Body of pancreas (tissue), 4 donors: Measurements from ENCODE around the gene KDR. TPM values are rescaled to one million over a fixed set of nuclear protein-coding genes. Genes with fewer than 3 reads are reported as not detected.

ENCODE experiments used
- ATAC-seq: fragments of 150-250 bp; one replicate; pipeline ENCODE4 v1.9.1; 2016
- DNase-seq, 4 donors: peaks; one replicate each; pipeline ENCODE4 v3.0.0-alpha.2; 2019
- H3K27ac ChIP-seq, 4 donors: fragments of 200-600 bp; sonication (generic); 1 replicate in 3 of 4; 2 replicates in 1 of 4; pipeline versions ENCODE4 v1.5.1 to v1.6.1; 2016 to 2019; ENCODE audit warnings: mild to moderate bottlenecking in 1 of 4, mixed read lengths in 1 of 4, moderate library complexity in 1 of 4
- H3K27me3 ChIP-seq, 2 donors: fragments of 200-600 bp; sonication (generic); one replicate each; pipeline ENCODE4 v1.6.0; 2016; ENCODE audit warnings: mild to moderate bottlenecking in 1 of 2
- H3K36me3 ChIP-seq, 2 donors: fragments of 200-600 bp; sonication (generic); replicated peaks in 1 of 2; 2 replicates each; pipeline ENCODE4 v1.5.1; 2016; ENCODE audit warnings: low read depth in 2 of 2; ENCODE audit not compliant: insufficient read depth in 1 of 2
- H3K4me1 ChIP-seq: fragments of 200-600 bp; sonication (generic); one replicate; pipeline ENCODE4 v1.6.0; 2016
- H3K4me3 ChIP-seq, 2 donors: fragments of 200-600 bp; sonication (generic); 1 replicate in 1 of 2; 2 replicates in 1 of 2; pipeline ENCODE4 v1.5.1; 2016 to 2019
- H3K9me3 ChIP-seq, 3 donors: fragments of 200-600 bp; sonication (generic); 1 replicate in 2 of 3; 2 replicates in 1 of 3; pipeline ENCODE4 v1.5.1; 2016
- POLR2A ChIP-seq, 3 donors: fragments of 450-650 bp; IDR thresholded peaks; one replicate each; pipeline ENCODE4 v1.6.1; 2016; ENCODE audit warnings: antibody characterized with exemption in 3 of 3, mild to moderate bottlenecking in 2 of 3
- WGBS, 2 donors: methylation state at CpG; one replicate each; pipeline ENCODE4 v1.1.5; 2017; 5-methylcytosine and 5-hydroxymethylcytosine counted together
- intact Hi-C: fragments of 100-400 bp; cut with DNase I; formaldehyde crosslinking; loops from one replicate; pipeline ENCODE4 v1.15.1; 2023
- total RNA-seq, 2 donors: library from RNA; depleted of rRNA; stranded (reverse); fragments of >200 nt; gene quantifications; one replicate each; pipeline ENCODE4 v1.1.0, GENCODE V29; 2016
- TF ChIP-seq, protein P1 (sequence below), 7 experiments: fragments of 450-650 bp in 4 of 7; fragments of 200-600 bp in 3 of 7; sonication (generic) in 3 of 7; IDR thresholded peaks; one replicate each; pipeline ENCODE4 v1.5.1; 2016 to 2019; ENCODE audit warnings: antibody characterized with exemption in 7 of 7

KDR gene
- total RNA-seq, 2 donors from 2014 or later: 12.9 to 14.5 TPM

DNA sequence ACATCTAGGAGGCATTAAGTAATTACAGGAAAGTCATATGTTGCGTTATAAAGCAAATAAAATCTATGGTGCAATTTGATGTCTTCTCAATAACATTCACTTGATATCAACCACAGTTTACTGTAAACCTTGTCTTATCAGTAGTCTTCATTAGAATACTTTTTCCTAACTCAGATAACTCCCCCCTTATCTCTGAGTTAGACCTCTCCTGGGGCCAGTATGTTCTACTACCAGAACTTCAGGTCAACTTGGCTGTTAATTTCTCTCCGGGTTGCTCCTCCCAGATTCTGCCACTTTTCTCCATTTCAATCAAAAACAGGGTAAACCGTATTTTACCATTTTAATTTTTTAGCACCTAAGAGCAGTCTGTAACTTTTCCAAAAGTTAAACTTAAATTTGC, 50.0 kb downstream of the KDR start:
- no peak overlapping the region for H3K27ac ChIP-seq
- no peak overlapping the region for H3K4me3 ChIP-seq
- intact Hi-C loops: no loop called here
- H3K4me1 ChIP-seq: no peaks in the 10 kb centered on the region
- TF ChIP-seq, protein P1, sequence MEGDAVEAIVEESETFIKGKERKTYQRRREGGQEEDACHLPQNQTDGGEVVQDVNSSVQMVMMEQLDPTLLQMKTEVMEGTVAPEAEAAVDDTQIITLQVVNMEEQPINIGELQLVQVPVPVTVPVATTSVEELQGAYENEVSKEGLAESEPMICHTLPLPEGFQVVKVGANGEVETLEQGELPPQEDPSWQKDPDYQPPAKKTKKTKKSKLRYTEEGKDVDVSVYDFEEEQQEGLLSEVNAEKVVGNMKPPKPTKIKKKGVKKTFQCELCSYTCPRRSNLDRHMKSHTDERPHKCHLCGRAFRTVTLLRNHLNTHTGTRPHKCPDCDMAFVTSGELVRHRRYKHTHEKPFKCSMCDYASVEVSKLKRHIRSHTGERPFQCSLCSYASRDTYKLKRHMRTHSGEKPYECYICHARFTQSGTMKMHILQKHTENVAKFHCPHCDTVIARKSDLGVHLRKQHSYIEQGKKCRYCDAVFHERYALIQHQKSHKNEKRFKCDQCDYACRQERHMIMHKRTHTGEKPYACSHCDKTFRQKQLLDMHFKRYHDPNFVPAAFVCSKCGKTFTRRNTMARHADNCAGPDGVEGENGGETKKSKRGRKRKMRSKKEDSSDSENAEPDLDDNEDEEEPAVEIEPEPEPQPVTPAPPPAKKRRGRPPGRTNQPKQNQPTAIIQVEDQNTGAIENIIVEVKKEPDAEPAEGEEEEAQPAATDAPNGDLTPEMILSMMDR (IDR thresholded peaks at IDR 0.05): no peak
- TF ChIP-seq POLR2A (IDR thresholded peaks at IDR 0.05): no peak
- H3K27me3 ChIP-seq: no peaks in the 10 kb centered on the region
- ATAC-seq (no peak), DNase-seq (no peak)
- 55 to 63% methylated on average over 3 of the region's 3 CpGs for WGBS, 2 donors
- H3K9me3 ChIP-seq: no peaks in the 10 kb centered on the region
- no peaks in the 10 kb centered on the region for H3K36me3 ChIP-seq

DNA sequence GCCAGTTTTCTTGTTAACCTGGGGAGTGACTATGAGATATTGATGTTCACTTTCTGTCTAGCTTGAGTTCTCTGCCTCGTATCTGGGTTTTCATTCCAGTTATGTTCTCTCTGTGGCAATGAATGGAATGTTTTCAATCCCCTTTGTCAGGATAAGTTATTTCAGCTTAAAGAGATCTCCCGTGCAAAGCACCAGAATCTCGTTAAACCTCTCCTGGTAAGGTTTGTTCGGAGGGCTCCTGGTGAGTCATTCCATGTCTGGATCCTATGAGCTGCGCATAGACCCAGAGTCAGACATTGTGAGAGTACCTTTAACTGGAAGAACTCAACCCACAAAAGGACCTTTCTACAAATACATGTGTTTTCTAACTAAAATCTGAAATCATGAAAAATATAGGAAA, 51.0 kb downstream of the KDR start:
- no peak for ATAC-seq
- no peak overlapping the region for H3K27ac ChIP-seq
- intact Hi-C loops: no loop called here
- no peaks in the 10 kb centered on the region for H3K9me3 ChIP-seq
- DNase-seq: no peak
- H3K36me3 ChIP-seq: no peaks in the 10 kb centered on the region
- TF ChIP-seq POLR2A (IDR thresholded peaks at IDR 0.05): no peak
- TF ChIP-seq, protein P1 (IDR thresholded peaks at IDR 0.05): no peak
- H3K4me1 ChIP-seq: no peaks in the 10 kb centered on the region
- 48 to 54% methylated on average over 5 of the region's 5 CpGs for WGBS, 2 donors
- no peaks in the 10 kb centered on the region for H3K27me3 ChIP-seq
- no peak overlapping the region for H3K4me3 ChIP-seq

DNA sequence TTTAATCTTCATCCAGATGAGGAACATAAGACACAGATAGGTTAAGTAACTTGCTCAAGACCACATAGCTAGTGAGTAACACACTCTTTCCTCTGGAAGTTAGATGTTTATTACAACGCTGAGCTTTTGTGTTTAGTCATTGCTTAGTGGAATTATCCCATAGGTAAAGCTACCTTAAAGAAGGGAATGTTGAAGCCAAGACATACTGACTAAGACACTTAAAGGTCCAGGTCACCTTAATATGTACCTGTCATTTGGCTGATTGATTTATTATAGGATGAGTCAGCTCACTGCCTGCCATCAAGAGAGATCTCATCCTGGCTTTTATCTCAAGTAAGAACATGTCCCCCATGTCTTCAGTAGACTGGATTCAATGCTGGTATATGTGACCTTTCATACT, 53.4 kb downstream of the KDR start:
- intact Hi-C loops: no loop called here
- ATAC-seq (no peak), DNase-seq (no peak)
- no peaks in the 10 kb centered on the region for H3K9me3 ChIP-seq
- H3K27ac ChIP-seq: no peak overlapping the region
- WGBS, 2 donors: 71 to 78% methylated on average over 1 of the region's 1 CpG
- no peaks in the 10 kb centered on the region for H3K27me3 ChIP-seq
- no peaks in the 10 kb centered on the region for H3K36me3 ChIP-seq
- H3K4me3 ChIP-seq: no peak overlapping the region
- no peak for TF ChIP-seq POLR2A (IDR thresholded peaks at IDR 0.05)
- TF ChIP-seq, protein P1 (IDR thresholded peaks at IDR 0.05): no peak
- no peaks in the 10 kb centered on the region for H3K4me1 ChIP-seq

DNA sequence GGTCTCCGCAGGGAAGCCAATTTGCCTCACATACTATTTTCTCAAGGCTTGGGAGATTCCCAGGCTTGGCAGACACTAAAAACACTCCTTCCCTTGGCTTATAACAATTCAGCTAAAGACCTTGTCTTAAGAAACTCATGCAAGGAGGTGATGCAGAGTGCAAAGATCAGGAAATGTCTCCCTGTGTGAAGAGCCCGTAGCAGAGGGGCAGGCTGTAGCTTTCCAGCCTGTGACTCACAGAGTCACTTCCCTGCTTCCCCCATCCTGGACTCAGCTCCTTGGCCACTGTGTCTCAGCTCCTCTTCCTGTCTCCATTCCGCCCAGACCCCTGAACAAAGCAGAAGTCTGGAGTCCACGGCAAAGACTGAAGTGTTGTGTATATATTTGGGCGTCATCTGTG, 56.1 kb downstream of the KDR start:
- no peak overlapping the region for H3K4me3 ChIP-seq
- H3K4me1 ChIP-seq: no peaks in the 10 kb centered on the region
- H3K27ac ChIP-seq: no peak overlapping the region
- TF ChIP-seq POLR2A (IDR thresholded peaks at IDR 0.05): no peak
- TF ChIP-seq, protein P1 (IDR thresholded peaks at IDR 0.05): no peak
- no peaks in the 10 kb centered on the region for H3K9me3 ChIP-seq
- ATAC-seq: peak; percentile 63
- no peaks in the 10 kb centered on the region for H3K27me3 ChIP-seq
- 58 to 61% methylated on average over 5 of the region's 5 CpGs for WGBS, 2 donors
- no peaks in the 10 kb centered on the region for H3K36me3 ChIP-seq
- intact Hi-C loops: no loop called here
- peak in 1 of 4 donors; percentile 6 for DNase-seq

DNA sequence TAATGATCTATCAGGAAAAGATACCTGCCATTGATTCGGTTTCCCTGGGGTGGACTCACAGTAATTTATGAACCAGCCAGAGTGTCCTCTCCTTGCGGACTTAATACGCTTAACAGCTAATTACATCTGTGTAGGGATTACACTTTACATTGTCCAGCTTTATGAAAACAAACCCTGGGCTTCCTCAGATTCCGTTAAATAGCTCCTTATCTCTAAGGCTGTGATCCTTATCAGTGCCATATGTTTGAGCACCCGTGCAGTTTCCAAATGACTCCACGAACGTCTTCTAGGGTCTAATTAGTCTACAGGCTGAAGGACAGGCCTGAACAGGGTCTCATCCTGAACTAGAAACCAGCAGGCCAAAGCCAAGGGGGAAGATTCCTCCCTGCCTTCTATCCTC, 56.9 kb downstream of the KDR start:
- Histone ChIP-seq H3K27ac (no peak overlapping the region), H3K27me3 (no peaks in the 10 kb centered on the region), H3K36me3 (no peaks in the 10 kb centered on the region), H3K4me3 (no peak overlapping the region), H3K4me1 (no peaks in the 10 kb centered on the region), H3K9me3 (no peaks in the 10 kb centered on the region)
- 34 to 39% methylated on average over 7 of the region's 7 CpGs for WGBS, 2 donors
- intact Hi-C loops: no loop called here
- DNase-seq (no peak), ATAC-seq (no peak)
- no peak for TF ChIP-seq POLR2A (IDR thresholded peaks at IDR 0.05)
- TF ChIP-seq, protein P1 (IDR thresholded peaks at IDR 0.05): no peak
